IMR-90 (cell line): ENCODE results near the gene STPG4. TPM values are rescaled to one million over a fixed set of nuclear protein-coding genes. Genes with fewer than 3 reads are reported as not detected.

ENCODE experiments used
- ATAC-seq: fragments of 200-7000 bp; cut with Tn5 transposase; 2 replicates; pipeline ENCODE4 v1.9.1; 2020; ENCODE audit warnings: low read depth, mild to moderate bottlenecking, moderate library complexity
- BruUV-seq: library from RNA; stranded (reverse); fragments of 400-500 nt; replicated peaks from 2 replicates; lab custom pipeline; 2021; lab: Mats Ljungman, UMichigan
- CTCF ChIA-PET: fragments of 300-600 bp; formaldehyde crosslinking; extraction: SDS; loops from one replicate; lab custom pipeline; 2021; ENCODE audit warnings: antibody characterized with exemption; lab: Yijun Ruan, JAX
- POLR2A ChIA-PET: fragments of 300-600 bp; sonication (Branson Sonifier 250); formaldehyde crosslinking; loops from one replicate; lab custom pipeline; 2022; ENCODE audit warnings: antibody characterized with exemption; ENCODE audit not compliant: unreplicated experiment; lab: Charles Lee
- DNase-seq: peaks from one replicate; pipeline ENCODE4 v3.0.0; 2013
- H2AFZ ChIP-seq: replicated peaks from 2 replicates; pipeline ENCODE3; 2013; ENCODE audit warnings: low read length, mild to moderate bottlenecking; ENCODE audit not compliant: poor library complexity
- H2AK5ac ChIP-seq: 2 replicates; pipeline ENCODE4 v1.6.1; 2013; ENCODE audit warnings: low read depth, low read length, inconsistent platforms
- H2AK9ac ChIP-seq: replicated peaks from 2 replicates; pipeline ENCODE3; 2013; ENCODE audit warnings: mild to moderate bottlenecking, low read depth, low read length, moderate library complexity; ENCODE audit not compliant: poor library complexity
- H2BK120ac ChIP-seq: 2 replicates; pipeline ENCODE4 v1.6.1; 2013; ENCODE audit warnings: low read depth, low read length, inconsistent platforms
- H2BK15ac ChIP-seq: 3 replicates; pipeline ENCODE4 v1.6.1; 2013; ENCODE audit warnings: low read depth, low read length, inconsistent platforms
- H2BK20ac ChIP-seq: 2 replicates; pipeline ENCODE4 v1.6.1; 2013; ENCODE audit warnings: low read depth, mild to moderate bottlenecking, inconsistent platforms, low read length, moderate library complexity
- H2BK5ac ChIP-seq: 2 replicates; pipeline ENCODE4 v1.6.1; 2013; ENCODE audit warnings: mild to moderate bottlenecking, low read depth, low read length, inconsistent platforms; ENCODE audit not compliant: poor library complexity, severe bottlenecking
- H3K14ac ChIP-seq: replicated peaks from 2 replicates; pipeline ENCODE4 v1.6.1; 2013; ENCODE audit warnings: low read depth, low read length, inconsistent platforms
- H3K18ac ChIP-seq: 2 replicates; pipeline ENCODE4 v1.6.1; 2013; ENCODE audit warnings: low read depth, low read length, control low read depth
- H3K23ac ChIP-seq: 2 replicates; pipeline ENCODE4 v1.6.1; 2013; ENCODE audit warnings: low read depth, low read length, inconsistent platforms
- H3K27ac ChIP-seq: 2 replicates; pipeline ENCODE4 v1.5.1; 2013; ENCODE audit warnings: mild to moderate bottlenecking, control low read depth, low read length; ENCODE audit not compliant: insufficient read depth
- H3K27me3 ChIP-seq: 2 replicates; pipeline ENCODE4 v1.6.1; 2013; ENCODE audit warnings: low read length; ENCODE audit not compliant: control insufficient read depth, insufficient read depth
- H3K36me3 ChIP-seq: 2 replicates; pipeline ENCODE4 v1.6.1; 2013; ENCODE audit warnings: low read length, mixed read lengths; ENCODE audit not compliant: control insufficient read depth, insufficient read depth
- H3K4ac ChIP-seq: 2 replicates; pipeline ENCODE4 v1.6.1; 2013; ENCODE audit warnings: low read depth, low read length, inconsistent platforms
- H3K4me1 ChIP-seq: 2 replicates; pipeline ENCODE4 v1.6.1; 2013; ENCODE audit warnings: low read length, mixed read lengths; ENCODE audit not compliant: control insufficient read depth, insufficient read depth
- H3K4me2 ChIP-seq: 2 replicates; pipeline ENCODE4 v1.6.1; 2013; ENCODE audit warnings: low read depth, mild to moderate bottlenecking, control low read depth, low read length, moderate library complexity
- H3K4me3 ChIP-seq: 2 replicates; pipeline ENCODE4 v1.5.1; 2013; ENCODE audit warnings: low read depth, mild to moderate bottlenecking, control low read depth, low read length, moderate library complexity; ENCODE audit not compliant: insufficient read depth
- H3K56ac ChIP-seq: 2 replicates; pipeline ENCODE4 v1.6.1; 2013; ENCODE audit warnings: low read length, inconsistent platforms; ENCODE audit not compliant: insufficient read depth; ENCODE audit errors: extremely low read depth
- H3K79me1 ChIP-seq, 2 experiments: 2 replicates each; pipeline ENCODE4 v1.6.1; 2013; ENCODE audit warnings: low read length in 2 of 2, inconsistent platforms in 1 of 2, low read depth in 1 of 2
- H3K9ac ChIP-seq: 2 replicates; pipeline ENCODE4 v1.6.1; 2013; ENCODE audit warnings: low read depth, low read length, control low read depth
- H3K9me1 ChIP-seq: 2 replicates; pipeline ENCODE4 v1.6.1; 2013; ENCODE audit warnings: low read length, inconsistent platforms; ENCODE audit not compliant: insufficient read depth
- H3K9me3 ChIP-seq: 2 replicates; pipeline ENCODE4 v1.6.1; 2013; ENCODE audit warnings: low read length; ENCODE audit not compliant: control insufficient read depth, insufficient read depth
- H4K20me1 ChIP-seq: 2 replicates; pipeline ENCODE4 v1.6.1; 2013; ENCODE audit warnings: low read length, inconsistent platforms; ENCODE audit not compliant: insufficient read depth
- H4K5ac ChIP-seq: 2 replicates; pipeline ENCODE4 v1.6.1; 2013; ENCODE audit warnings: mild to moderate bottlenecking, low read depth, low read length, control low read depth
- H4K8ac ChIP-seq, 2 experiments: 2 replicates each; pipeline ENCODE4 v1.6.1; 2013; ENCODE audit warnings: low read depth in 2 of 2, low read length in 2 of 2, control low read depth in 1 of 2, inconsistent platforms in 1 of 2
- H4K91ac ChIP-seq: 2 replicates; pipeline ENCODE4 v1.6.1; 2013; ENCODE audit warnings: low read depth, low read length, inconsistent platforms; ENCODE audit not compliant: insufficient read depth
- BHLHE40 ChIP-seq: fragments of 150-350 bp; IDR thresholded peaks from 2 replicates; pipeline ENCODE4 v1.6.1; 2016; ENCODE audit warnings: mild to moderate bottlenecking, low read depth, low read length
- FOS ChIP-seq: fragments of 150-350 bp; IDR thresholded peaks from 2 replicates; pipeline ENCODE4 v1.6.1; 2016; ENCODE audit warnings: low read depth, low read length
- MAFK ChIP-seq: IDR thresholded peaks from 2 replicates; pipeline ENCODE4 v1.6.1; 2012; ENCODE audit warnings: low read depth, low read length, improper control_type of control experiment
- POLR2A ChIP-seq: IDR thresholded peaks from 2 replicates; pipeline ENCODE4 v1.6.1; 2012; ENCODE audit warnings: mild to moderate bottlenecking, low read depth, low read length
- USF2 ChIP-seq: fragments of 150-350 bp; IDR thresholded peaks from 2 replicates; pipeline ENCODE4 v1.6.1; 2017; ENCODE audit warnings: mild to moderate bottlenecking, antibody characterized with exemption, low read length, low read depth
- WGBS, 2 experiments: methylation state at CpG; one replicate each; pipeline versions ENCODE4 v1.1.5 to v1.1.7; 2013; ENCODE audit warnings: missing lambda C conversion rate in 2 of 2; ENCODE audit not compliant: insufficient read length in 1 of 2; ENCODE audit errors: extremely low coverage in 2 of 2; 5-methylcytosine and 5-hydroxymethylcytosine counted together
- dilution Hi-C: fragments of 300-500 bp; cut with HindIII; formaldehyde crosslinking; loops from one replicate; pipeline ENCODE4 v1.14.3; 2018; ENCODE audit warnings: low sequenced_read_pairs; ENCODE audit not compliant: unreplicated experiment
- in situ Hi-C: fragments of 300-500 bp; cut with MboI; formaldehyde crosslinking; loops from 3 replicates; pipeline ENCODE4 v1.14.3; 2019; ENCODE audit warnings: low sequenced_read_pairs, inconsistent platforms, mixed read lengths
- intact Hi-C: fragments of 100-400 bp; cut with micrococcal nuclease; formaldehyde crosslinking; loops from 2 replicates; pipeline ENCODE4 v1.10.0; 2022
- polyA plus RNA-seq, 3 experiments: library from polyadenylated mRNA; depleted of rRNA; stranded (reverse); fragments of >200 nt; gene quantifications; 2 replicates each; pipeline ENCODE4 v1.2.3, GENCODE V29; 2012; ENCODE audit warnings: low replicate concordance in 1 of 3
- total RNA-seq: library from RNA; depleted of rRNA; stranded (reverse); fragments of >200 nt; gene quantifications from 2 replicates; pipeline ENCODE4 v1.2.3, GENCODE V29; 2012

The STPG4 gene
- total and polyA plus RNA-seq, 2 of the 4 experiments (the other 2 are of a cell fraction): 0.12 to 0.18 TPM

GRCh38 chr2:47133046-47133445 lies 22.1 kb downstream of the STPG4 start:
- Histone ChIP-seq H3K4me3 (no peak overlapping the region), H3K9me1 (peaks cover 2% of the 10 kb centered on the region; the same call in 1 of the 2 replicates), H4K20me1 (no peaks in the 10 kb centered on the region), H2BK5ac (no peak overlapping the region), H3K36me3 (peaks cover 1% of the 10 kb centered on the region; the same call in 1 of the 2 replicates), H2AFZ (no peak overlapping the region), H3K9ac (no peak overlapping the region), H3K56ac (no peak overlapping the region), H3K4me2 (no peak overlapping the region), H2AK9ac (no peak overlapping the region), H2BK120ac (no peak overlapping the region), H2BK20ac (no peak overlapping the region), H3K79me1 (no peaks in the 10 kb centered on the region), H2BK15ac (no peak overlapping the region), H3K4ac (no peak overlapping the region), H3K27me3 (no peaks in the 10 kb centered on the region), H2AK5ac (no peak overlapping the region), H3K4me1 (no peaks in the 10 kb centered on the region), H3K18ac (no peak overlapping the region), H3K9me3 (peaks cover 2% of the 10 kb centered on the region; the same call in 1 of the 2 replicates), H3K23ac (no peak overlapping the region), H3K14ac (no peak overlapping the region), H3K27ac (no peak overlapping the region), H4K5ac (no peak overlapping the region), H4K8ac (no peak overlapping the region), H4K91ac (no peak overlapping the region)
- intact Hi-C loops (no loop called here), in situ Hi-C loops (no loop called here), dilution Hi-C loops (no loop called here)
- DNase-seq (no peak), ATAC-seq (no peak)
- POLR2A ChIA-PET: no interaction called here
- no TSS peak for BruUV-seq
- CTCF ChIA-PET: no interaction called here
- no peak for TF ChIP-seq BHLHE40
- no peak for TF ChIP-seq FOS
- TF ChIP-seq POLR2A: no peak
- TF ChIP-seq USF2: no peak
- no peak for TF ChIP-seq MAFK
- no CpG with 5 or more reads among the region's 4 CpGs for WGBS, 2 experiments
